Mesenchymal stem cell (in vitro differentiated cells and primary cell): ENCODE results near the gene DNASE2.
"Not testable (repeated sequence)": the region's sequence is repeated elsewhere in the genome, so short reads cannot be mapped to it uniquely, and the experiment has no call there.

Source experiments
- DNase-seq: peaks from one replicate; pipeline ENCODE4 v3.0.0-alpha.2; 2013
- H2AFZ ChIP-seq: one replicate; pipeline ENCODE4 v1.6.1; 2013; ENCODE audit warnings: low read depth, mild to moderate bottlenecking, control low read depth, inconsistent platforms, low read length, moderate library complexity
- H2AK5ac ChIP-seq: 2 replicates; pipeline ENCODE4 v1.6.1; 2013; ENCODE audit warnings: low read length, moderate library complexity, mild to moderate bottlenecking, inconsistent platforms; ENCODE audit not compliant: severe bottlenecking
- H2BK120ac ChIP-seq: one replicate; pipeline ENCODE4 v1.6.1; 2013; ENCODE audit warnings: low read depth, mild to moderate bottlenecking, inconsistent platforms, low read length, moderate library complexity
- H2BK12ac ChIP-seq, 2 experiments: one replicate each; pipeline ENCODE4 v1.6.1; 2013; ENCODE audit warnings: inconsistent platforms in 2 of 2, low read length in 2 of 2, mild to moderate bottlenecking in 2 of 2, moderate library complexity in 2 of 2, control low read depth in 1 of 2
- H2BK15ac ChIP-seq: one replicate; pipeline ENCODE4 v1.6.1; 2013; ENCODE audit warnings: mild to moderate bottlenecking, low read depth, inconsistent platforms; ENCODE audit not compliant: poor library complexity, severe bottlenecking
- H2BK5ac ChIP-seq: 2 replicates; pipeline ENCODE4 v1.6.1; 2013; ENCODE audit warnings: low read depth, mild to moderate bottlenecking, low read length, control low read depth, inconsistent platforms; ENCODE audit not compliant: poor library complexity, severe bottlenecking
- H3K14ac ChIP-seq, 2 experiments: one replicate each; pipeline ENCODE4 v1.6.1; 2013; ENCODE audit warnings: inconsistent platforms in 2 of 2, low read length in 2 of 2, control low read depth in 1 of 2, mild to moderate bottlenecking in 1 of 2, moderate library complexity in 1 of 2
- H3K18ac ChIP-seq, 2 experiments: one replicate each; pipeline ENCODE4 v1.6.1; 2013; ENCODE audit warnings: inconsistent platforms in 2 of 2, low read length in 2 of 2, control low read depth in 1 of 2, low read depth in 1 of 2, mild to moderate bottlenecking in 1 of 2
- H3K23ac ChIP-seq, 2 experiments: one replicate each; pipeline ENCODE4 v1.6.1; 2013; ENCODE audit warnings: inconsistent platforms in 2 of 2, low read length in 2 of 2, mild to moderate bottlenecking in 2 of 2, moderate library complexity in 2 of 2, control low read depth in 1 of 2
- H3K27ac ChIP-seq: 2 replicates; pipeline ENCODE4 v1.5.1; 2013; ENCODE audit warnings: mild to moderate bottlenecking, moderate library complexity, low read length, control low read depth, inconsistent platforms; ENCODE audit not compliant: poor library complexity, severe bottlenecking
- H3K27me3 ChIP-seq, 2 experiments: 2 replicates each; pipeline versions ENCODE4 v1.6.1 to v1.7.0; 2013; ENCODE audit warnings: low read length in 2 of 2, mild to moderate bottlenecking in 2 of 2, moderate library complexity in 2 of 2, control low read depth in 1 of 2, inconsistent platforms in 1 of 2; ENCODE audit not compliant: control insufficient read depth in 1 of 2, insufficient read depth in 1 of 2
- H3K36me3 ChIP-seq, 2 experiments: 2 replicates each; pipeline versions ENCODE4 v1.6.1 to v1.7.0; 2013; ENCODE audit warnings: low read length in 2 of 2, control low read depth in 1 of 2, inconsistent platforms in 1 of 2, low read depth in 1 of 2, mild to moderate bottlenecking in 1 of 2; ENCODE audit not compliant: insufficient read depth in 2 of 2, control insufficient read depth in 1 of 2
- H3K4ac ChIP-seq, 2 experiments: one replicate each; pipeline ENCODE4 v1.6.1; 2013; ENCODE audit warnings: inconsistent platforms in 2 of 2, low read length in 2 of 2, mild to moderate bottlenecking in 2 of 2, moderate library complexity in 2 of 2, control low read depth in 1 of 2, low read depth in 1 of 2
- H3K4me1 ChIP-seq: 2 replicates; pipeline ENCODE4 v1.6.1; 2013; ENCODE audit warnings: low read depth, low read length, control low read depth; ENCODE audit not compliant: control insufficient read depth, insufficient read depth
- H3K4me2 ChIP-seq: 2 replicates; pipeline ENCODE4 v1.6.1; 2013; ENCODE audit warnings: low read length, mild to moderate bottlenecking, inconsistent platforms; ENCODE audit not compliant: poor library complexity, severe bottlenecking
- H3K4me3 ChIP-seq, 2 experiments: 2 replicates each; pipeline versions ENCODE4 v1.5.1 to v1.7.0; 2013; ENCODE audit warnings: low read length in 2 of 2, mild to moderate bottlenecking in 2 of 2, control low read depth in 1 of 2, low read depth in 1 of 2; ENCODE audit not compliant: insufficient read depth in 1 of 2
- H3K79me1 ChIP-seq: replicated peaks from 2 replicates; pipeline ENCODE4 v1.6.1; 2013; ENCODE audit warnings: mild to moderate bottlenecking, control low read depth, low read length, inconsistent platforms; ENCODE audit not compliant: poor library complexity, severe bottlenecking
- H3K9ac ChIP-seq: 2 replicates; pipeline ENCODE4 v1.7.0; 2013; ENCODE audit warnings: mild to moderate bottlenecking, low read length, moderate library complexity
- H3K9me3 ChIP-seq: 2 replicates; pipeline ENCODE4 v1.7.0; 2013; ENCODE audit warnings: mild to moderate bottlenecking, low read length; ENCODE audit not compliant: control insufficient read depth
- H4K8ac ChIP-seq: one replicate; pipeline ENCODE4 v1.6.1; 2013; ENCODE audit warnings: inconsistent platforms, mild to moderate bottlenecking, low read length, moderate library complexity
- H4K91ac ChIP-seq: one replicate; pipeline ENCODE4 v1.6.1; 2013; ENCODE audit warnings: mild to moderate bottlenecking, low read length, inconsistent platforms
- WGBS: methylation state at CpG from one replicate; pipeline ENCODE4 v1.1.7; 2013; ENCODE audit warnings: mixed read lengths; 5-methylcytosine and 5-hydroxymethylcytosine counted together

Gene DNASE2

GRCh38 chr19:12856653-12857052 lies 24.6 kb downstream of the DNASE2 start:
- no peaks in the 10 kb centered on the region for H3K79me1 ChIP-seq
- no peak overlapping the region for H3K4ac ChIP-seq
- H3K36me3 ChIP-seq, result no peaks in the 10 kb centered on the region
- no peak for DNase-seq
- H2BK120ac ChIP-seq, result no peak overlapping the region
- no peak overlapping the region for H3K23ac ChIP-seq
- H3K4me1 ChIP-seq, result no peaks in the 10 kb centered on the region
- no peak overlapping the region for H4K8ac ChIP-seq
- H3K4me3 ChIP-seq, result no peak overlapping the region
- H3K9ac ChIP-seq, result no peak overlapping the region
- no CpG with 5 or more reads among the region's 1 CpG for WGBS
- no peak overlapping the region for H3K27ac ChIP-seq
- H3K14ac ChIP-seq, result no peak overlapping the region
- H2BK12ac ChIP-seq, result no peak overlapping the region
- H4K91ac ChIP-seq, result no peak overlapping the region
- H2AFZ ChIP-seq, result no peak overlapping the region
- H2AK5ac ChIP-seq, result no peak overlapping the region
- no peak overlapping the region for H2BK5ac ChIP-seq
- no peak overlapping the region for H3K4me2 ChIP-seq
- peaks cover 11% of the 10 kb centered on the region for H3K9me3 ChIP-seq
- no peak overlapping the region for H2BK15ac ChIP-seq
- H3K18ac ChIP-seq, result no peak overlapping the region
- H3K27me3 ChIP-seq, result peaks cover 0 to 3% of the 10 kb centered on the region in 2 experiments

GRCh38 chr19:12847159-12848139 lies 33.8 kb downstream of the DNASE2 start:
- Histone ChIP-seq H3K9ac (peak overlapping the region; percentile 73), H2BK15ac (no peak overlapping the region), H3K27ac (no peak overlapping the region), H2BK12ac (peak overlapping the region in 1 of 2 experiments; percentile 38), H3K36me3 (no peaks in the 10 kb centered on the region), H2AK5ac (no peak overlapping the region), H3K79me1 (no peaks in the 10 kb centered on the region), H3K9me3 (no peaks in the 10 kb centered on the region), H2BK5ac (no peak overlapping the region), H3K4me3 (peak overlapping the region in 1 of 2 experiments; percentile 57), H3K27me3 (peaks cover 22 to 28% of the 10 kb centered on the region in 2 experiments), H3K4ac (no peak overlapping the region), H4K91ac (no peak overlapping the region), H3K23ac (no peak overlapping the region), H3K14ac (no peak overlapping the region), H2AFZ (peak overlapping the region; percentile 74), H3K18ac (peak overlapping the region; percentile 38 to 40), H4K8ac (peak overlapping the region; percentile 71), H3K4me2 (peak overlapping the region; percentile 64), H3K4me1 (peaks cover 9% of the 10 kb centered on the region), H2BK120ac (no peak overlapping the region)
- peak; percentile 75 for DNase-seq
- WGBS, result 24% methylated on average over 69 of the region's 69 CpGs

GRCh38 chr19:12846613-12847012 lies 34.6 kb downstream of the DNASE2 start:
- not testable (repeated sequence) for H2AK5ac ChIP-seq
- 78% methylated on average over 2 of the region's 7 CpGs for WGBS

GRCh38 chr19:12843999-12844732 lies 37.1 kb downstream of the DNASE2 start:
- no peak for DNase-seq
- Histone ChIP-seq H3K27me3 (peaks cover 53 to 59% of the 10 kb centered on the region in 2 experiments), H3K9ac (no peak overlapping the region), H3K4me3 (no peak overlapping the region), H3K23ac (no peak overlapping the region), H2AFZ (no peak overlapping the region), H4K91ac (no peak overlapping the region), H3K9me3 (no peaks in the 10 kb centered on the region), H3K18ac (no peak overlapping the region), H2BK12ac (no peak overlapping the region), H3K4me2 (no peak overlapping the region), H3K14ac (no peak overlapping the region), H2BK15ac (no peak overlapping the region), H2AK5ac (no peak overlapping the region), H3K4ac (no peak overlapping the region), H2BK5ac (no peak overlapping the region), H3K79me1 (no peaks in the 10 kb centered on the region), H3K36me3 (no peaks in the 10 kb centered on the region), H2BK120ac (no peak overlapping the region), H3K4me1 (peaks cover 13% of the 10 kb centered on the region), H3K27ac (no peak overlapping the region), H4K8ac (no peak overlapping the region)
- WGBS, result 87% methylated on average over 3 of the region's 3 CpGs

More at GRCh38 chr19:12846613-12847012, 34.6 kb downstream of the DNASE2 start:
- H3K36me3 ChIP-seq, H3K27ac ChIP-seq, H2BK15ac ChIP-seq, H3K79me1 ChIP-seq, H3K4me1 ChIP-seq, H2BK12ac ChIP-seq, H3K9me3 ChIP-seq, H3K18ac ChIP-seq, DNase-seq, H3K4me3 ChIP-seq, H2BK5ac ChIP-seq, H4K8ac ChIP-seq, H2AFZ ChIP-seq, H3K14ac ChIP-seq, H2BK120ac ChIP-seq, H3K4me2 ChIP-seq, H3K4ac ChIP-seq, H4K91ac ChIP-seq, H3K23ac ChIP-seq: not testable (repeated sequence)
- peak overlapping the region; percentile 73 for H3K9ac ChIP-seq
- H3K27me3 ChIP-seq, result peaks cover 29 to 34% of the 10 kb centered on the region in 2 experiments
